GM19372 (cell line): ENCODE measurements around the gene RPS6KA6.

Source experiments
- ATAC-seq: cut with Tn5 transposase; IDR thresholded peaks from one replicate; pipeline ENCODE4 v1.9.1; 2021; ENCODE audit warnings: mild to moderate bottlenecking, low read depth, moderate library complexity; ENCODE audit not compliant: unreplicated experiment

The RPS6KA6 gene

GRCh38 chrX:84187533-84188319 lies at the start of gene RPS6KA6:
Gene RPS6KA6 (minus strand): TSS chrX:84188199. CDS start chrX:84187899, 300 bp downstream.
- ATAC-seq = no peak

- no peak for ATAC-seq
These were observed 36.7 kb upstream of the RPS6KA6 start for GRCh38 chrX:84224741-84225140.

- ATAC-seq = no peak
These were observed 35.3 kb upstream of the RPS6KA6 start for GRCh38 chrX:84223261-84223660.

GRCh38 chrX:84221181-84221580 lies 33.2 kb upstream of the RPS6KA6 start:
- ATAC-seq = no peak

GRCh38 chrX:84219551-84219950 lies 31.6 kb upstream of the RPS6KA6 start:
- no peak for ATAC-seq

- no peak for ATAC-seq
These were observed 30.7 kb upstream of the RPS6KA6 start for GRCh38 chrX:84218726-84219125.

- ATAC-seq = no peak
These were observed 28.9 kb upstream of the RPS6KA6 start for GRCh38 chrX:84216881-84217280.

- ATAC-seq = no peak
These were observed 28.4 kb upstream of the RPS6KA6 start for GRCh38 chrX:84216406-84216805.

- ATAC-seq = no peak
These were observed 17.3 kb upstream of the RPS6KA6 start for GRCh38 chrX:84205276-84205675.

- no peak for ATAC-seq
These were observed 11.7 kb upstream of the RPS6KA6 start for GRCh38 chrX:84199688-84200087.

GRCh38 chrX:84197550-84197949 lies 9.6 kb upstream of the RPS6KA6 start:
- no peak for ATAC-seq

- ATAC-seq = no peak
These were observed 4.0 kb upstream of the RPS6KA6 start for GRCh38 chrX:84192006-84192405.

GRCh38 chrX:84189125-84189524 lies 1.1 kb upstream of the RPS6KA6 start:
- no peak for ATAC-seq

GRCh38 chrX:84188320-84188834 lies 378 bp upstream of the RPS6KA6 start:
- no peak for ATAC-seq

- ATAC-seq = no peak
These were observed 1.1 kb downstream of the RPS6KA6 start for GRCh38 chrX:84186603-84187532.

GRCh38 chrX:84182516-84182915 lies 5.5 kb downstream of the RPS6KA6 start:
- ATAC-seq = no peak

GRCh38 chrX:84175958-84176357 lies 12.0 kb downstream of the RPS6KA6 start:
- no peak for ATAC-seq

GRCh38 chrX:84175274-84175673 lies 12.7 kb downstream of the RPS6KA6 start:
- ATAC-seq = no peak

GRCh38 chrX:84174348-84174747 lies 13.7 kb downstream of the RPS6KA6 start:
- no peak for ATAC-seq

- no peak for ATAC-seq
These were observed 17.1 kb downstream of the RPS6KA6 start for GRCh38 chrX:84170931-84171330.

- ATAC-seq = no peak
These were observed 19.4 kb downstream of the RPS6KA6 start for GRCh38 chrX:84168574-84168973.
